Skin epidermis (tissue), 12 donors: ENCODE data around the gene IQGAP2.
A peak's percentile ranks its signal among the peaks of the same experiment; 100 is the strongest.
"Not testable (repeated sequence)": the region's sequence is repeated elsewhere in the genome, so short reads cannot be mapped to it uniquely, and the experiment has no call there.

Source experiments
- H3K27ac ChIP-seq, 21 experiments: fragments of 200-600 bp; sonication (generic) in 11 of 21; one replicate each; pipeline ENCODE4 v1.5.0; 2020; ENCODE audit warnings: mild to moderate bottlenecking in 3 of 21, inconsistent platforms in 2 of 21, moderate library complexity in 2 of 21
- H3K4me3 ChIP-seq, 7 experiments: fragments of 200-600 bp; sonication (generic) in 2 of 7; one replicate each; pipeline ENCODE4 v1.5.0; 2020; ENCODE audit warnings: inconsistent platforms in 2 of 7, mild to moderate bottlenecking in 2 of 7, moderate library complexity in 1 of 7

Gene IQGAP2, protein sequence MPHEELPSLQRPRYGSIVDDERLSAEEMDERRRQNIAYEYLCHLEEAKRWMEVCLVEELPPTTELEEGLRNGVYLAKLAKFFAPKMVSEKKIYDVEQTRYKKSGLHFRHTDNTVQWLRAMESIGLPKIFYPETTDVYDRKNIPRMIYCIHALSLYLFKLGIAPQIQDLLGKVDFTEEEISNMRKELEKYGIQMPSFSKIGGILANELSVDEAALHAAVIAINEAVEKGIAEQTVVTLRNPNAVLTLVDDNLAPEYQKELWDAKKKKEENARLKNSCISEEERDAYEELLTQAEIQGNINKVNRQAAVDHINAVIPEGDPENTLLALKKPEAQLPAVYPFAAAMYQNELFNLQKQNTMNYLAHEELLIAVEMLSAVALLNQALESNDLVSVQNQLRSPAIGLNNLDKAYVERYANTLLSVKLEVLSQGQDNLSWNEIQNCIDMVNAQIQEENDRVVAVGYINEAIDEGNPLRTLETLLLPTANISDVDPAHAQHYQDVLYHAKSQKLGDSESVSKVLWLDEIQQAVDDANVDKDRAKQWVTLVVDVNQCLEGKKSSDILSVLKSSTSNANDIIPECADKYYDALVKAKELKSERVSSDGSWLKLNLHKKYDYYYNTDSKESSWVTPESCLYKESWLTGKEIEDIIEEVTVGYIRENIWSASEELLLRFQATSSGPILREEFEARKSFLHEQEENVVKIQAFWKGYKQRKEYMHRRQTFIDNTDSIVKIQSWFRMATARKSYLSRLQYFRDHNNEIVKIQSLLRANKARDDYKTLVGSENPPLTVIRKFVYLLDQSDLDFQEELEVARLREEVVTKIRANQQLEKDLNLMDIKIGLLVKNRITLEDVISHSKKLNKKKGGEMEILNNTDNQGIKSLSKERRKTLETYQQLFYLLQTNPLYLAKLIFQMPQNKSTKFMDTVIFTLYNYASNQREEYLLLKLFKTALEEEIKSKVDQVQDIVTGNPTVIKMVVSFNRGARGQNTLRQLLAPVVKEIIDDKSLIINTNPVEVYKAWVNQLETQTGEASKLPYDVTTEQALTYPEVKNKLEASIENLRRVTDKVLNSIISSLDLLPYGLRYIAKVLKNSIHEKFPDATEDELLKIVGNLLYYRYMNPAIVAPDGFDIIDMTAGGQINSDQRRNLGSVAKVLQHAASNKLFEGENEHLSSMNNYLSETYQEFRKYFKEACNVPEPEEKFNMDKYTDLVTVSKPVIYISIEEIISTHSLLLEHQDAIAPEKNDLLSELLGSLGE (N-terminal part only)

DNA sequence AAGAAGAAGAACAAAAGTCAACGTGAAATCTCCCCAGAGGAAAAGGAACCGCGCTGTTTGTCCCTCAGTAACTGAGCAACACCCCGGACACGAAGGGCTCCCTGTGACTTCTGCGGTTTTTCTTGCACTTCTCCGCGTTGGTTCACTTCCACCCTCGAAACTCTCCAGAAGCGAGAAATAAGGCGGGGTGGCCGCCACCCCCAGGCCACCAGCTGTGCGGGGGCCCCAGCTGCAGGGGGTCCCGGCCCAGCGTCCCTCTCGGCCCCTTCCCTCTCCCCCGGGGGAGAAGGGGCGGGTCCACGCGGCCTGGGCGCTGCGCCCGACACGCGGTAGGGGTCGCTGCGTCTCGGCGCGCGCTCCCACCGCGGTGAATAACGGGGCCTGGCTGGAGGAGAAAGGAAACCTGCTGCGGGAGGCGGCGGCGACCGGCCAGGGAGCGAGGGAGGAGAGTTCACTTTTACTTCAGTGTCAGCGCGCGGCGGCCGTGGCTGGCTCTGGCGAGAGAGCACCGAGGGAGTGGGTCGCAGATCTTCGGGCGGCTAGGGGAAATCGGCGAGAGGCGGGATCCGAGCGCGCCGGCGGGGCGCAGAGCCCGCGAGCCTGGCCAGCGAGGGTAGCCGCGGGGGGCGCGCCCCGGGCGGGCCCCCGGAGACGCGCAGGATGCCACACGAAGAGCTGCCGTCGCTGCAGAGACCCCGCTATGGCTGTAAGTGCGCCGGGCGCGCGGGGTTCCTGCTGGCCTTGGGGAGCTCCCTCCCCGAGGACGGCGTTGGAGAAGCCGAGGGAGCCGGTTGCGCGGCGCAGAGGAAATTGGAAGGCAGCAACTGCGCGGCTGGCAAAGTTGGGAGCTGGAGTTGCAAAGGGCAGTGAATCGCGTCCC lies at the start of gene IQGAP2:
TSS of gene IQGAP2 (plus strand) at position 400 of the 880 bp plus-strand sequence. CDS start at position 661, 261 bp downstream.
- H3K27ac ChIP-seq = peak within 1 kb of the TSS; percentile 28 to 95 (median 84)
- H3K4me3 ChIP-seq = peak within 1 kb of the TSS; percentile 34 to 78 (median 58)

DNA sequence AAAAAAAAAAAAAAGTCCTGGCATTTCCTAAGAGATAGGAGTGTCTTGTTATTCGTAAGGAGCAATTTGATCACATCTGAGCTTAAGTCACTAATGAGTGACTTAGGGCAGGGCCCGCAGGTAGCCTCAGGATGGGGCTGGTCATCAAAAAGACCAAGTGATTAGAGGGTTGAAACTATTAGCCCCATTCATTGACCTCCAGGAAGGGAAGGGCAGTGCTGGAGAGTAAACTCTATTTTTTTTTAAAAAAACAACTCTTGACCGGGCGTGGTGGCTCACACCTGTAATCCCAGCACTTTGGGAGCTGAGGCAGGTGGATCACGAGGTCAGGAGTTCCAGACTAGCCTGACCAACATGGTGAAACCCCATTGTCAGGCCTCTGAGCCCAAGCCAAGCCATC lies 46.2 kb upstream of the IQGAP2 start:
- Histone ChIP-seq H3K27ac (no peak overlapping the region), H3K4me3 (no peak overlapping the region)

DNA sequence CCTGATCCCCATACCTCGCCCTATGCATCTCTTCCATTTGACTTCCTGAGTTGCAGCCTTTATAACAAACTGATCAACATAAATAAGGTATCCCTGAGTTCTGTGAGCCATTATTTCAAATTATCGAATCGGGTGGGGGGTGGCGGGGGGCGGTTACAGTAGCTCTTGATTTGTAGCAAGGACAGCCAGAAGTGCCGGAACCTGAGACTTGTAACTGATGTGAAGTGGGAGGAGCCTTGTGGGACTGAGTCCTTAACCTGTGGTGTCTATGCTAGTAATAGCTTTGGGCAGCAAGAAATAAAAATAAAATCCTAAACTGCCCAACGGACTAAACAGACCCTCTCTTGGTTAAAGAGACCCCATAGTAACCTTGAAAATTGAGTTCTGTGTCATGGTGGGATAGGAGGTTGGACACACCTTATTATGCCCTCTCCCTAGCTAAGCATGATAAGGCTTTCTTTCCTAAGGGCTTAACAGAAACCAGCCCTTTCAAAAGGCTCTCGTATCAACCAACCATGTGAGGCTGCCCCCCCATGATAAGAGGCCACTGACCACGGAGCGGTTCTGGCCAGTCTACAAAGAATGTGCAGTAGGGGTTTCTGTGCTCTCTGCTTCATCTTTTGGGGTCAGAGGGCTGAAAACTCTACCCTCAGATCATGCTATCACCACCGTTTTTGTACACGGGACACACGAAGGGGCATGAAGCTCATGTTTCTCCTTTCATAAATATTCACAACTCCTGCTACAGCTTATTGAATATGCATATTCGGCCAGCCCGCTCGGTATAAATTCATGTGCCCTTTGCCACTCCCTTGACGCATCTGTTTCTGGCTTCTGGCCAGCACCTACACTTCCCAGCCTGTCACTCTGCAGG lies 39.5 kb upstream of the IQGAP2 start:
- Histone ChIP-seq H3K27ac (no peak overlapping the region), H3K4me3 (no peak overlapping the region)

DNA sequence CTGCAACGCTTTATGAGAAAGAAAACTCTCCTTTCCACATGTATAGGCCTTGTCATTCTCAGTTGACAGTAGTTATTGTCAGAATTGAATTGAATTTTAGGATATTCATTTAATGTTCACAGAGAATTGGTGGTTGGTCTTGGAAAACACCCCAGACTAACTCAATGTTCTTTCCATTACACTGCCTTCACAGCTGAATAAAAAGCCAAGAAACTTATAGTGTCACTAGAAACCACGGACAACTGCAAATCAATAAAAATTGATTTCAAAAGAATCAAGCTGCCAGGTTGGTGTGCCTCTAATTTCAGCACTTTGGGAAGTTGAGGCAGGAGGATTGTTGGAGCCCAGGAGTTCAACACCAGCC lies 38.9 kb upstream of the IQGAP2 start:
- Histone ChIP-seq H3K4me3 (no peak overlapping the region), H3K27ac (no peak overlapping the region)

DNA sequence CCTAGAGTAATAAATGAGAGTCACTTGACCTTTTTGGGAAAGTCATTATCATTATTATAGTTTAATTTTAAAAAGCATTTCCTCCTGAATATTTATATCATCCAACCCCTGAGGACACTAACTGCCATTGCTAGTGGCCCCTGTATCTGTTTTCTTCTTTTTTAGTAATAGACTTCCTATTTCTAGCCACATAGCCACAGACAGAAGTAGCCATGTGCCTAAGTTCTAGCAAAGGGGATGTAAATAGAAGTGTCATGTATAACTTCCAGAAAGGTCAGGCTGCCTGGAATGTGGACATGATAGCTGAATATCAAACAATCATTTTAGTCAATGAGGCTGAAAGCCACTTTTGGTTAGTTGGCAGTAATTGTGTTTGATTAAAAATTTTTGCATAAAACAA lies 37.5 kb upstream of the IQGAP2 start:
- no peak overlapping the region for H3K4me3 ChIP-seq

DNA sequence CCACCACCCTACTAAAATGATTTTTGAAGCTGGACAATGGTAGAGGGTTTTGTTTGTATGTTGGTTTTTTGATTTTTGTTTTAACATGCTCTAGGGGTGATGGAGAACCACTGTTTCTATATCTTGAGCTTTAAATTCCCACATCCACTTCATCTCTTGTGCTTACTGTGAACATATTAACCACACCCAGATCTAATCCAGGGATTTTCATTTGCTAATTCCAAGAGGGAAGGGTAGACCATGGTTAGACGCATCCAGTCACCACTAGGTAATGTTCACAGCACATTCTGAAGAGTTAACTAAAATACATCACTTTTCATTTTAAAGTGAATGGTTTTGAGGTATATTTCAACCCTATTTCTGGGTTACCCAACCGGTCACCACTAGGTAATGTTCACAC lies 36.5 kb upstream of the IQGAP2 start:
- no peak overlapping the region for H3K27ac ChIP-seq

More for the DNA sequence above, 37.5 kb upstream of the IQGAP2 start:
- H3K27ac ChIP-seq = no peak overlapping the region

DNA sequence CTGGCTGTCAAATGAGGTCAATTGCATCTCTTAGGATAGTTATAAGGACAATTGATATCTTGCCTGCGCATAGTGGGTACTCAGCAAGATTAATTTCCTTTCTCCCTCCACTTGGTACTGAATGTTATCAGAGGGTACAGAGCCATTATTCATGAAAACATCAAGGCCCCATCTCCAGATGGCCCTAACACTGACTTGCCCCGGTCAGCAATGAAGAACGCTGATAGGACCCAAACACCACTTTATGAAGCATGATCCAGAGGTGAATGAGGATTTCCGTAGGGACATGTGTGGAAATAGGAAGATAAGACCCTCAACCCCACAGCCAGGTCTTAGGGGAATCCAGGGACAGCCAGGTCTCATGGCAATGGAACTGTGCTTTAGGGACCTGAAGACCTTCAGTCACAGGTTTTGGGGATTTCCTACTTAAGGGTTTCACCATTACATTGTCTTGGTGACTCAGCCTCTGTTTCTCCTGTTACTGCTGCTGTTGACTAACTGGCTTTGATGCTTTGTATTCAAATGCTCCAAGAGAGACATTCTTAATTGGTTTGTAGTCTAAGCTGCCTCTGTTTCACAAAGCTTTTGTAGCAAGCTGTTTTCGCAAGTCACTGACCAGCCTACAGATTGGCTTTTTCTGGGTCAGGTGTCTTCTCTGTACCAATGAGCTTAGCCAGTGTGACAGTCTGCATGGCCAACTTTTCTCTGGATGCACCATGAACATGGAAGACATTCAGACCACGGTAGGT lies 35.3 kb upstream of the IQGAP2 start:
- H3K27ac ChIP-seq = no peak overlapping the region
- no peak overlapping the region for H3K4me3 ChIP-seq

More for the DNA sequence above, 36.5 kb upstream of the IQGAP2 start:
- no peak overlapping the region for H3K4me3 ChIP-seq

DNA sequence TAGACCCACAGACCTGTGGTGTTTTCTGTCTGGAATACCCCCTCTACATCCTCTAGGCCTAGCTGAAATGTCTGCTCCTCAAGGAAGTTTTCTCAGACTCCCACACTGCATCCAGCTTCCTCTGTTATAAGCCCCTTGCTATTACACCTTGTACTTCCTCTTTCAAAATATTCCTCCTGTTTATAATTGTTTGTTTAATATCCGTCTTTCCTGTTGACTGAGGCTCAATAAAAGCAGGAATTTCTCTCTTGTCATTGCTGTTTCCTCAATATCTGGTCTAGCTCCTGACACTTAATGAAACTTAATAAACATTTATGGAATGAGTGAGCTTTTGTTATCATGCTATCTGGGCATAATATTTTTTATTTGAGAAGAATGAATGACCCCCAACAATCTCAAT lies 34.1 kb upstream of the IQGAP2 start:
- H3K27ac ChIP-seq = no peak overlapping the region
- no peak overlapping the region for H3K4me3 ChIP-seq

DNA sequence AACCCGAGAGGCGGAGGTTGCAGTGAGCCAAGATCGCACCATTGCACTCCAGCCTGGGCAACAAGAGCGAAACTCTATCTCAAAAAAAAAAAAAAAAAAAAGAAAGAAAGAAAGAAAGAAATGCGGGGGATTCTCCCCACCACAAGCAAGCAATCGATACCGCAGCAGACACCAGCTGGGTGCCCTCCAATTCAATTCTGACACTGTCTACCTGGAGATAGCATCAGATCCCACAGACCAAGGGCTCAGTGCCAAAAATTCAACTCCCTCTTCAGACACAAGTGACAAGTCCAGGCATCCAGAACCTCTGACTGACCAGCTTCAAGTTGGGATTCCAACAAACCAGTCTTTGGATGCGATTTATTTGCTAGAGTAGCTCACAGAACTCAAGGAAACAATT lies 33.4 kb upstream of the IQGAP2 start:
- not testable (repeated sequence) for H3K27ac ChIP-seq, H3K4me3 ChIP-seq

DNA sequence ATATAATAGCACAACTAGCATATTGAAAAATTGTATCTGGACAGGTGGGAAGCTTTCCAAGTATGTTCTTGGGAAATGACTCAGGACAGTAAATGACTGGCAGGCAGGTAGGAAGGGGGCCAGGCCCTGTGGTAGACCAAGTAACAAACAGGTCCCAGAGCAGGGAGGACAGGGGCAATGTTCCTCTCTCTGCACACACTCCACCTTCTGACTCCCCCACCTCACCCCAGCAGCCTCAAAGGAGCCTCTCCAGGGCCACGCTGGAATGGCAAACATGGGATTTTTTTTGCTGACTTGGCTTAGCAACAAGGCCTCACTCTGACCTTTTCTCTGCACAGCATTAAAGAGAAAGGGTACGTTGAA lies 31.1 kb upstream of the IQGAP2 start:
- H3K27ac ChIP-seq = peak overlapping the region in 5 of 21 experiments; percentile 7 to 34 (median 10)

DNA sequence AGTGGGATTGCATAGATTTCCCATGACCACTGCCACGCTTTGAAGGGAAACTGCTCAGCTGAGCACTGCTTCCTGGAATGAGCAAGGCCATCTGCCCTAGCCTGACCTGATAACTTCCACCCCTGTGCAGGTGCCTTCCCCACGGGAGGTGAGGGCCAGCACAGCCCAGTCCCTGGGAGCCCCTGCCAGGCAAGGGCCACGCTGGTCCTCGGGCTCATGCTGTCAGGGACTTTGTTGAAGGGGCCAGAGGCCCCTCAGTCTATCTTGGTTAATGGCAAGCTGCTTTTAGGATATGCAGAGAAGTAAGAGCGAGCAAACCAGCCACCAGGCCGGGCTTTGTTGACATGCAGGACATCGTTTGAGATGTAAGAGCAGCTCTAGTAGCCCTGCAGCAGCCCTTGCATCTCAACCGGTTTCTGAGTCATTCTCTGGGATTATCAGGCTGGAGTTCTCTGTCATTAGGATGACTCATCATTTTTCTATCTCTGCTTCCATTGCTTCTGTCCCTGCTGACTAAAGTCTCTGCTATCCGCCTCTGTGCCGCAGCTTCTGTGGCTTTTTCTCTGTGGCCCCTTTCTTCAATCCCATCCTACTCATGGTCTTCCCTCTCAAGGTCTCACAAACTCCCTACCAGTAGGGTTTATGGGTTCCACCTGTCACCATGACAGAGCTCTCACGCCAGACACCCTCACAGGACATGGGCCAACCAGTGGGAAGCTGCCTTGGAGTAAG lies 30.6 kb upstream of the IQGAP2 start:
- Histone ChIP-seq H3K27ac (peak overlapping the region in 5 of 21 experiments; percentile 7 to 34 (median 10)), H3K4me3 (no peak overlapping the region)

More for the DNA sequence above, 31.1 kb upstream of the IQGAP2 start:
- no peak overlapping the region for H3K4me3 ChIP-seq

DNA sequence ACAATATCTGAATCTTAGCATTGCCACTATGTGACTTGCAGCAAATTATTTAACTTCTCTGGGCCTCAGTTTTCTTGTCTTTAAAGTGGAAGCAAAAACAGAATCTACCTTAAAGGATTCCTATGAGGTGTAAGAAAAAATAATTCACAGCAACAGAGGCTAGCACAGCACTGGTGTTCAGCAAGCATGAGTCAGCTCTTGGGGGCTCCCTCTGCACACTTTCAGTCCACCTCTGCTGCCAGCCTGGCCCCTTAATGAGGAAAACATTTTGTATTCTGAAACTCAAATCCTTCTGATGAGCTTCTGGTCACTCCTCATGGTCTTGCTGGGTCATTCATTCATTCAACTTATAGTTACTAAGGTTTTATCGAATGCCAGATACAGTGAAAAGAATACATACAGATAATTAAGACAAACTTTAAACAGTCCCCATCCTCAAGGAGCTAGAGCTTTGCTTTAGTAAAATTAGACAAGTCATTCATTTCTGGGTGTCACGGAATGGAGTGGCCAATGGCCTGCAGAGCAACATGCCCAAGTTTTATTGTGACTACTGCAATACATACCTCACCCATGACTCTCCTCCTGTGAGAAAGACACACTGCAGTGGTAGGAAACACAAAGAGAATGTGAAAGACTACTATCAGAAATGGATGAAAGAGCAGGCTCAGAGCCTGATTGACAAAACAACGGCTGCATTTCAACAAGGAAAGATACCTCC lies 26.8 kb upstream of the IQGAP2 start:
- Histone ChIP-seq H3K4me3 (no peak overlapping the region), H3K27ac (no peak overlapping the region)

DNA sequence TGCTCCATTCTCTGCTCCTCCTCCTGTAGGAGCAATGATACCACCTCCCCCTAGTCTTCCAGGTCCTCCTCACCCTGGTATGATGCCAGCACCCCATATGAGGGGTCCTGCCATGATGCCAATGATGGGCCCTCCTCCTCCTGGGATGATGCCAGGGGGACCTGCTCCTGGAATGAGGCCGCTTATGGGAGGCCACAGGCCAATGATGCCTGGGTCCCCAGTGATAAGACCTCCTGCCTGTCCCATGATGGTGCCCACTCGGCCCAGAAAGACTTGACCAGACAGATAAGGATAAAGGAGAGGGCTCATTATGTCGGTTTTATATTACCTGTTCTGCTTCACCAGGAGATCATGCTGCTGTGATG lies 26.2 kb upstream of the IQGAP2 start:
- Histone ChIP-seq H3K4me3 (no peak overlapping the region), H3K27ac (no peak overlapping the region)

DNA sequence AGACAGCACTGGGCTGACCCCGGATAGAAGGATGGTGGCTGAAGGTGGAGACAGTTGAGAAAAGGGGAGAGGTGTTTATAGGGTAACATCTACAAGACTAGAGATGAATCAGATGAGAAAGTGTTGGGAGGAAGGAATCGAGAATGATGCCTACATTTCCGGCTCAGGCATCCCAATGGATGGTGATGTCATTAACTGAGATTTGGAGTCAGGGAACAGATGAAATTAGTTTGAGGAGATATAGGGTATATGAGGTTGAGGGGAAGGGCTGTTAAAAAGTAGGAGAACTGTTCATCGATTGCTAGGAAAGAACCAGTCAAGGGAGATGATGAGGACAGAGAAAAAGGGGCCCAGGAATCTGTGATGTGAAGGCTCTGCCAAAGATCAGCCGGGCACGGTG lies 24.7 kb upstream of the IQGAP2 start:
- no peak overlapping the region for H3K4me3 ChIP-seq
- no peak overlapping the region for H3K27ac ChIP-seq

DNA sequence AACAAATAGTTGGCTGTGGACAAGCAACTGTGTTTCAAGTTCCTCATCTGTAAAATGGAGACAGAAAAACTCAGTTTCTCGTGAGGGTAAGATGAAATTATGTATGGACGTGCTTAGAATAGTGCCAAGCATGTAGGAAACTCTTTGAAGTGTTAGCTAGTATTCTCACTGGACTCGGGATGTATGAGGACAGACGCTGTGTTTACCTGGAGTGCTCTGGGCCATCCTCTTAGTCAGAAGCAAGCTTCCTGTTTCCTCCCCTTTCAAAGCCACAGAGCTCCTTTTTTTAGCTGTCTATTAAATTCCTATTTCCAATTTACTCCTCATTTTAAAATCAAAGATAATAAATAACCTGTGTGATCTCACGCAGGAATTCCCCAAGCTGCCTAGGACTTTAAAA lies 23.8 kb upstream of the IQGAP2 start:
- H3K4me3 ChIP-seq = no peak overlapping the region
- H3K27ac ChIP-seq = no peak overlapping the region

DNA sequence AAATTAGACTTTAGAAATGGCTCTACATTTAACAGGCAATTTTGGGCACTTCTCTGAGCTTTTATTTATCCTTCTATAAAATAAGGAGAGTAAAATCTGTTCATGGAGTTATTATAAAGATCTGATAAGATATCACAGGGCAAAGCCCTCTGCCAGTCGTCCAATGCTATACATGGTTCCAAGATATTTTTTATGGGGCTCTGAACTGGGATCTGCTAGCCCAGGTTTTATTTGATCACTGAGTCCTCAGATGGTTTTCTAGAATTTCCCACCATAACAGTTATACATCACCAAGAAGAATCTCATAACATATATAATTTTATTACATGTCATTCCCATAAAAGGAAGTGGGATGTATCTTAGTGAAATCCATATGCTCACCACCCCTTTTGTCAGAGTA lies 23.2 kb upstream of the IQGAP2 start:
- no peak overlapping the region for H3K4me3 ChIP-seq
- H3K27ac ChIP-seq = no peak overlapping the region
